ENCODE data around the gene P3H4.

Gene P3H4

DNA sequence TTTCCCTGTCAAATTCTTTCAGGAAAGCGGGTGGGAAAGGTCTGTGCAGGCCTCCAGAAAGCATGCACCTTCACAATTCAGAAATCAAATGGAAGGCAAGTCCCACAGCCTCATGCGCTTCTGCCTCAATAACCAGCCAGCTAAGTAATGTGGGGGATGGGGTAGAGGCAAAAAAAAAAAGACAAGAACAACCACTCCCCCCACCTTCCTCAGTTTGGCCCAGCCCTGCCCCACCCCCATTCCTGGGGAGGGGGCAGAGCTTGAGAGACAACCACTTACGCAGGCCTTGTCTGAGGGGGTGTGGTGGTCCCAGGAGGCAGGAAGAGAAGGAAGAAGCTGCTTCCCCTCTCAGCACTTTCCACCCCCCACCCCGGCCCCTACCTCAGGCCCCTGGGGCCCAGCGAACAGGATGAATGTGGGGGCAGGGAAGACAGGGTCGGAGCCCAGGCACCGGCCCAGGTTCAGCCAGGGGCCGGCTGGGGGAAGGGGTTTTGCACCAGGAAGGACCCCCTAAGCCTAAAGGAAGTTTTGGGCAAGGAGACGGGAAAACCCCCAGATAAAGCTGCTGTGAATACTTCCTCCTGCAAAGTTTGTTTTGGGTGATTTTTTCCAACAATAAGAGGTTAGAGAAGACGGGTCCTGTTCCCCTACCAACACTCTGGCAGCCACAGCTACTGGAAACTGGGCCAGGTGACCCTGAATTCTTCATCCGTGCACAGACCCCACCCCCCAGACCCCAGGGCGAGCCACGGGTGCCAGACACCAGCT is 26.5 kb downstream of the P3H4 start:
- Histone ChIP-seq H2BK5ac (ENCODE audit: low read depth, low read length, poor library complexity) (peak overlapping the region; percentile 83), H3K4me2 (ENCODE audit: low read length) (peak overlapping the region; percentile 83), H3K27ac (ENCODE audit: low read depth, low read length) (peak overlapping the region; percentile 93), H3K36me3 (ENCODE audit: control insufficient read depth in 1 of 2, insufficient read depth in 2 of 2, low read length in 2 of 2) (peaks cover 5 to 15% of the 10 kb centered on the region in 2 experiments), H4K8ac (ENCODE audit: low read depth, low read length) (peak overlapping the region; percentile 95), H3K9me3 (ENCODE audit: insufficient read depth, low read depth, low read length) (no peaks in the 10 kb centered on the region), H2AFZ (ENCODE audit: insufficient read depth, low read length, poor library complexity) (no peak overlapping the region), H2BK120ac (ENCODE audit: insufficient read depth, low read length, poor library complexity) (peak overlapping the region; percentile 93), H3K23ac (ENCODE audit: low read length) (no peak overlapping the region), H3K79me2 (ENCODE audit: control insufficient read depth, insufficient read depth, low read length, poor library complexity) (peaks cover 46% of the 10 kb centered on the region), H2BK12ac (ENCODE audit: low read length) (no peak overlapping the region), H3K14ac (ENCODE audit: low read length) (peak overlapping the region; percentile 97), H3K27me3 (ENCODE audit: insufficient read depth, low read length) (no peaks in the 10 kb centered on the region), H3K4me3 (ENCODE audit: low read depth, low read length) (peak overlapping the region; percentile 94), H4K91ac (ENCODE audit: low read depth, low read length) (peak overlapping the region; percentile 98), H3K4ac (ENCODE audit: low read depth, low read length) (peak overlapping the region; percentile 99), H3K18ac (ENCODE audit: low read length) (peak overlapping the region; percentile 98), H3K9ac (ENCODE audit: low read length) (peak overlapping the region; percentile 86), H4K12ac (ENCODE audit: low read depth, low read length) (peak overlapping the region; percentile 58), H3K79me1 (ENCODE audit: low read length) (peaks cover 26% of the 10 kb centered on the region), H3K4me1 (ENCODE audit: control insufficient read depth in 1 of 2, insufficient read depth in 2 of 2, low read length in 2 of 2) (peaks cover 21 to 25% of the 10 kb centered on the region in 2 experiments), H2AK5ac (ENCODE audit: low read length) (peak overlapping the region; percentile 99)
- DNase-seq, result peak in 1 of 2 donors; percentile 31
- WGBS (ENCODE audit: extremely low coverage, insufficient coverage, insufficient read length), result no CpG with 5 or more reads among the region's 13 CpGs

DNA sequence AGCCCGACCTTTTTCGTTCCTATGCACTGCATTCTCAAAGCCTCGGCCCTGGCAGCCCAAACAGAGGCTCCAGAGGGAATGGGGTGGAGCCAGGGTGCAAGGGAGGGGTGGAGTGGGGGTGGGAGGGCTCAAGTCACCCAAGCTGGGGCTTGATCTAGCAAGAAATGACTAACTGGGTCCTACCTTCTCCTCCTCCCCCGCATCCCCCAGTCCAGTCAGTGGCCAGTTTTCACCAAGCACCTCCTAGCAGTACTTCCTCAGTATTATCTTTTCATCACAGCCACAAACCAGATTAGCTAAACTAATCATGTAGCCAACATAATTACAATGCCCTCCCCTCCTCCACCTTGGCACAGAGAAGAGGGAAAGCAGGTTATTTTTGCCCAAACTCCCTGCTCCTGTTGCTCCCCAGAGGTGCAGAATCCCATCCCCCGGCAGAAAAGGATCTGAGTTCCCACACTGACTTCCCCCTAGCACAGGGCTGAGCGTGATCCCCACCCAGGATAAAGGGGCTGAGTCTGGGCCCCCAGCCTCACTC is 27.5 kb downstream of the P3H4 start:
- Histone ChIP-seq H3K9ac (ENCODE audit: low read length) (peak overlapping the region; percentile 71), H3K4me2 (ENCODE audit: low read length) (peak overlapping the region; percentile 83), H2BK12ac (ENCODE audit: low read length) (peak overlapping the region; percentile 47), H3K18ac (ENCODE audit: low read length) (peak overlapping the region; percentile 79), H3K9me3 (ENCODE audit: insufficient read depth, low read depth, low read length) (no peaks in the 10 kb centered on the region), H2BK5ac (ENCODE audit: low read depth, low read length, poor library complexity) (peak overlapping the region; percentile 85), H3K36me3 (ENCODE audit: control insufficient read depth in 1 of 2, insufficient read depth in 2 of 2, low read length in 2 of 2) (peaks cover 13 to 18% of the 10 kb centered on the region in 2 experiments), H2AFZ (ENCODE audit: insufficient read depth, low read length, poor library complexity) (no peak overlapping the region), H3K27ac (ENCODE audit: low read depth, low read length) (peak overlapping the region; percentile 83), H2AK5ac (ENCODE audit: low read length) (peak overlapping the region; percentile 42), H3K79me1 (ENCODE audit: low read length) (peaks cover 26% of the 10 kb centered on the region), H3K4me1 (ENCODE audit: control insufficient read depth in 1 of 2, insufficient read depth in 2 of 2, low read length in 2 of 2) (peaks cover 25 to 27% of the 10 kb centered on the region in 2 experiments), H3K27me3 (ENCODE audit: insufficient read depth, low read length) (no peaks in the 10 kb centered on the region), H2BK120ac (ENCODE audit: insufficient read depth, low read length, poor library complexity) (peak overlapping the region; percentile 48), H3K23ac (ENCODE audit: low read length) (no peak overlapping the region), H4K91ac (ENCODE audit: low read depth, low read length) (peak overlapping the region; percentile 21), H4K12ac (ENCODE audit: low read depth, low read length) (no peak overlapping the region), H3K4ac (ENCODE audit: low read depth, low read length) (peak overlapping the region; percentile 94), H4K8ac (ENCODE audit: low read depth, low read length) (peak overlapping the region; percentile 67), H3K4me3 (ENCODE audit: low read depth, low read length) (peak overlapping the region; percentile 51), H3K14ac (ENCODE audit: low read length) (peak overlapping the region; percentile 48), H3K79me2 (ENCODE audit: control insufficient read depth, insufficient read depth, low read length, poor library complexity) (peaks cover 52% of the 10 kb centered on the region)
- WGBS (ENCODE audit: extremely low coverage, insufficient coverage, insufficient read length), result no CpG with 5 or more reads among the region's 6 CpGs
- peak in 1 of 2 donors; percentile 38 for DNase-seq

DNA sequence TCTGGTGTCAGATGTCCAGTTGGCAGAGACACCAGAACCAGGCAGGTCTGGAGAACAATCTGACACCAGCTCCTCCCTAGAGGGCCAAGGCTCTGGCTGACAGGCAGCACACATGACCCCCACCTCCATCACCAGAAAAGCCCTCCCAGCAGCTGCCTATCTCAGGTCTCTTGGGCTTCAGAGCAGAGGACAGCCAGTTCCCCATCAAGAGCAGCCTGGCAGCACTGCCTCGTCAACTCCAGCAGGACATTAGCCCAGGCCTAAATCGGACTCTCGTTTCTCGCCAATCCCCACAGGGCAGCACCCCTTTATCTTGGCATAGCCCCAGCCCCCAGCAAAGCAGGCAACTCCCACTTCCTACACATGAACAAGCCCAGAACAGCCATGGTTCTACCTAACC is 29.6 kb downstream of the P3H4 start:
- Histone ChIP-seq H3K18ac (ENCODE audit: low read length) (peak overlapping the region; percentile 51), H3K9ac (ENCODE audit: low read length) (peak overlapping the region; percentile 51), H2BK12ac (ENCODE audit: low read length) (peak overlapping the region; percentile 37), H2BK120ac (ENCODE audit: insufficient read depth, low read length, poor library complexity) (no peak overlapping the region), H3K4me2 (ENCODE audit: low read length) (peak overlapping the region; percentile 23), H2AFZ (ENCODE audit: insufficient read depth, low read length, poor library complexity) (peak overlapping the region; percentile 15), H4K12ac (ENCODE audit: low read depth, low read length) (no peak overlapping the region), H2BK5ac (ENCODE audit: low read depth, low read length, poor library complexity) (peak overlapping the region; percentile 35), H3K4ac (ENCODE audit: low read depth, low read length) (peak overlapping the region; percentile 59), H3K79me1 (ENCODE audit: low read length) (peaks cover 30% of the 10 kb centered on the region), H3K4me1 (ENCODE audit: control insufficient read depth in 1 of 2, insufficient read depth in 2 of 2, low read length in 2 of 2) (peaks cover 36 to 37% of the 10 kb centered on the region in 2 experiments), H3K27me3 (ENCODE audit: insufficient read depth, low read length) (no peaks in the 10 kb centered on the region), H3K23ac (ENCODE audit: low read length) (peak overlapping the region; percentile 58), H2AK5ac (ENCODE audit: low read length) (peak overlapping the region; percentile 27), H4K8ac (ENCODE audit: low read depth, low read length) (peak overlapping the region; percentile 33), H3K4me3 (ENCODE audit: low read depth, low read length) (no peak overlapping the region), H3K14ac (ENCODE audit: low read length) (peak overlapping the region; percentile 38), H3K36me3 (ENCODE audit: control insufficient read depth in 1 of 2, insufficient read depth in 2 of 2, low read length in 2 of 2) (peaks cover 19 to 27% of the 10 kb centered on the region in 2 experiments), H3K79me2 (ENCODE audit: control insufficient read depth, insufficient read depth, low read length, poor library complexity) (peaks cover 59% of the 10 kb centered on the region), H3K27ac (ENCODE audit: low read depth, low read length) (peak overlapping the region; percentile 68), H3K9me3 (ENCODE audit: insufficient read depth, low read depth, low read length) (no peaks in the 10 kb centered on the region), H4K91ac (ENCODE audit: low read depth, low read length) (peak overlapping the region; percentile 4)
- no CpG with 5 or more reads among the region's 4 CpGs for WGBS (ENCODE audit: extremely low coverage, insufficient coverage, insufficient read length)
- DNase-seq, result no peak

DNA sequence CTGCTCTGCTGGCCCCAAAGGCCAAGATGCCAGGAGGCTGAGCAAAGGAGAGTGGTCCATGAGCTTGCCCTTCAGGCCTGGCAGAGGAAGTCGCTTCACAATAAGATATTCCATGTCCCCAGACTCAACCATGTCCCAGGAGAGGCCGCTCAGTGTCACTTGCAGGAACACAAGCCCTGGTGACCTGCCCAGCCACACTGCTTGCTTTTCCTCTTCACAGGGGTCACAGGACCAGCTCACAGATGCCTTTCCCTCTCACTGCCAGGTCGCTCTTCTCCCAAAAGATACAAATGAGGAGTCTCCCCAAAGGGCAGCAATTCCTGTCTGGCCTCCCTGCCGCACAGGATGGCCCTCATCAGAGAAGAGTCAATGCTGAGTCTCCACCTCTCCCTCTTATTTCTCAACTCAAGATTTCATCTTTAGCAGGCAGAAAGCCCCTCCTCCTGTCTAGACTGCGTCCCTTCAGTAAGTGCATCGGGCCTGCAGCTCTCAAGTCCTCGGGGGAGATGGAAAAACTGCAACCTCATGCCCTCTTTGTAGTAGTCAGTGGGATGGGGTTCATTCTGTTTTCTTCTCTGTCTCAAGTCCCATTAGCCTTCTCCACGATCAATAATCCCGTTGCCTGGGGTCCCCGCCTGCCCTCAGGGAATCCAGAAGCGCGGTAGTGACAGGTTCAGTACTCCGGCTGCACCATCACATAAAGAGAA is 30.2 kb downstream of the P3H4 start:
- no peaks in the 10 kb centered on the region for H3K9me3 ChIP-seq (ENCODE audit: insufficient read depth, low read depth, low read length)
- peaks cover 38 to 40% of the 10 kb centered on the region in 2 experiments for H3K4me1 ChIP-seq (ENCODE audit: control insufficient read depth in 1 of 2, insufficient read depth in 2 of 2, low read length in 2 of 2)
- peak overlapping the region; percentile 59 for H3K4ac ChIP-seq (ENCODE audit: low read depth, low read length)
- H3K18ac ChIP-seq (ENCODE audit: low read length), result no peak overlapping the region
- peak in 1 of 2 donors; percentile 37 for DNase-seq
- H3K14ac ChIP-seq (ENCODE audit: low read length), result no peak overlapping the region
- no peaks in the 10 kb centered on the region for H3K27me3 ChIP-seq (ENCODE audit: insufficient read depth, low read length)
- peaks cover 30% of the 10 kb centered on the region for H3K79me1 ChIP-seq (ENCODE audit: low read length)
- H2BK5ac ChIP-seq (ENCODE audit: low read depth, low read length, poor library complexity), result peak overlapping the region; percentile 28
- H3K4me2 ChIP-seq (ENCODE audit: low read length), result peak overlapping the region; percentile 23
- no peak overlapping the region for H4K12ac ChIP-seq (ENCODE audit: low read depth, low read length)
- H3K79me2 ChIP-seq (ENCODE audit: control insufficient read depth, insufficient read depth, low read length, poor library complexity), result peaks cover 61% of the 10 kb centered on the region
- no peak overlapping the region for H2BK12ac ChIP-seq (ENCODE audit: low read length)
- peaks cover 22 to 30% of the 10 kb centered on the region in 2 experiments for H3K36me3 ChIP-seq (ENCODE audit: control insufficient read depth in 1 of 2, insufficient read depth in 2 of 2, low read length in 2 of 2)
- no CpG with 5 or more reads among the region's 13 CpGs for WGBS (ENCODE audit: extremely low coverage, insufficient coverage, insufficient read length)
- H3K23ac ChIP-seq (ENCODE audit: low read length), result no peak overlapping the region
- no peak overlapping the region for H3K4me3 ChIP-seq (ENCODE audit: low read depth, low read length)
- peak overlapping the region; percentile 37 for H2AFZ ChIP-seq (ENCODE audit: insufficient read depth, low read length, poor library complexity)
- H2AK5ac ChIP-seq (ENCODE audit: low read length), result no peak overlapping the region
- H4K91ac ChIP-seq (ENCODE audit: low read depth, low read length), result peak overlapping the region; percentile 4
- no peak overlapping the region for H4K8ac ChIP-seq (ENCODE audit: low read depth, low read length)
- H2BK120ac ChIP-seq (ENCODE audit: insufficient read depth, low read length, poor library complexity), result no peak overlapping the region
- H3K9ac ChIP-seq (ENCODE audit: low read length), result no peak overlapping the region
- peak overlapping the region; percentile 68 for H3K27ac ChIP-seq (ENCODE audit: low read depth, low read length)

Data from trophoblast cell (in vitro differentiated cells and primary cell).